Lung microvascular endothelial cell (primary cell): ENCODE data around the gene SMAD9. TPM values are rescaled to one million over a fixed set of nuclear protein-coding genes. Genes with fewer than 3 reads are reported as not detected.

Source experiments
- DNase-seq, 2 donors: peaks; one replicate each; pipeline versions ENCODE4 v3.0.0 to v3.0.0-alpha.2; 2010; ENCODE audit warnings: low read depth in 2 of 2
- total RNA-seq: library from RNA; depleted of rRNA; stranded (reverse); fragments of >200 nt; gene quantifications from 2 replicates; pipeline ENCODE4 v1.2.1, GENCODE V29; 2014

The SMAD9 gene
- total RNA-seq, 1 donor from 2014 or later = 14.3 TPM

- DNase-seq = peak in 1 of 2 donors; percentile 23
Observed at GRCh38 chr13:36817996-36818803, 101.8 kb downstream of the SMAD9 start.

- DNase-seq = peak; percentile 5 to 23
Observed at GRCh38 chr13:36815062-36815461, 105.0 kb downstream of the SMAD9 start.

- peak in 1 of 2 donors; percentile 54 for DNase-seq
Observed at GRCh38 chr13:36814465-36814864, 105.6 kb downstream of the SMAD9 start.

- no peak for DNase-seq
Observed at GRCh38 chr13:36813225-36813624, 106.8 kb downstream of the SMAD9 start.

GRCh38 chr13:36807616-36808015, 112.4 kb downstream of the SMAD9 start:
- no peak for DNase-seq

- no peak for DNase-seq
Observed at GRCh38 chr13:36806102-36806501, 113.9 kb downstream of the SMAD9 start.

GRCh38 chr13:36804588-36804987, 115.5 kb downstream of the SMAD9 start:
- DNase-seq = no peak

- no peak for DNase-seq
Observed at GRCh38 chr13:36801035-36801434, 119.0 kb downstream of the SMAD9 start.

GRCh38 chr13:36796052-36796451, 124.0 kb downstream of the SMAD9 start:
- no peak for DNase-seq

GRCh38 chr13:36795463-36795862, 124.6 kb downstream of the SMAD9 start:
- DNase-seq = no peak

Other genes with a start within 250 kb of the SMAD9 start
- under 0.01 TPM in 2 replicates for gene SERTM1, start 246.2 kb downstream of the SMAD9 start, total RNA-seq
- gene RFXAP, start 101.0 kb downstream of the SMAD9 start, total RNA-seq = 0.60 and 0.65 TPM in 2 replicates
- 29.0 and 52.8 TPM in 2 replicates for gene ALG5, start 79.1 kb upstream of the SMAD9 start, total RNA-seq
- 15.9 and 24.0 TPM in 2 replicates for gene EXOSC8, start 80.5 kb upstream of the SMAD9 start, total RNA-seq
- 20.7 and 26.0 TPM in 2 replicates for gene SUPT20H, start 139.4 kb upstream of the SMAD9 start, total RNA-seq
- not detected in 2 replicates for gene CSNK1A1L, start 185.4 kb upstream of the SMAD9 start, total RNA-seq